Peyer's patch (tissue), 4 donors: ENCODE measurements around the gene TXLNG. TPM values are rescaled to one million over a fixed set of nuclear protein-coding genes. Genes with fewer than 3 reads are reported as not detected.
A peak's percentile ranks its signal among the peaks of the same experiment; 100 is the strongest.

Experiments
- DNase-seq, 3 donors: peaks; one replicate each; pipeline ENCODE4 v3.0.0-alpha.2; 2017 to 2019
- H3K27ac ChIP-seq, 4 donors: fragments of 200-600 bp; sonication (generic); one replicate each; pipeline ENCODE4 v1.5.1; 2016 to 2019
- H3K27me3 ChIP-seq, 2 donors: fragments of 200-600 bp; sonication (generic); one replicate each; pipeline ENCODE4 v1.5.1; 2019
- H3K36me3 ChIP-seq, 3 donors: fragments of 200-600 bp; sonication (generic); one replicate each; pipeline ENCODE4 v1.5.1; 2016 to 2019
- H3K4me1 ChIP-seq, 4 donors: fragments of 200-600 bp; sonication (generic); one replicate each; pipeline ENCODE4 v1.5.1; 2016 to 2019
- H3K4me3 ChIP-seq, 4 donors: fragments of 200-600 bp; sonication (generic); 1 replicate in 3 of 4; 2 replicates in 1 of 4; pipeline ENCODE4 v1.5.1; 2016 to 2019; ENCODE audit warnings: mild to moderate bottlenecking in 1 of 4
- H3K9me3 ChIP-seq, 4 donors: fragments of 200-600 bp; sonication (generic); one replicate each; pipeline ENCODE4 v1.5.1; 2016 to 2019; ENCODE audit warnings: mild to moderate bottlenecking in 1 of 4
- CTCF ChIP-seq, 6 experiments: fragments of 450-650 bp in 4 of 6; fragments of 200-600 bp in 2 of 6; sonication (generic) in 1 of 6; IDR thresholded peaks; one replicate each; pipeline ENCODE4 v1.5.1; 2017 to 2019; ENCODE audit warnings: antibody characterized with exemption in 6 of 6, mild to moderate bottlenecking in 3 of 6, moderate library complexity in 1 of 6
- POLR2A ChIP-seq, 2 donors: fragments of 450-650 bp; IDR thresholded peaks; one replicate each; pipeline ENCODE4 v1.5.1; 2017; ENCODE audit warnings: antibody characterized with exemption in 2 of 2, mild to moderate bottlenecking in 2 of 2, moderate library complexity in 2 of 2
- total RNA-seq, 4 donors: library from RNA; depleted of rRNA; stranded (reverse); fragments of >200 nt; gene quantifications; one replicate each; pipeline ENCODE4 v1.1.0, GENCODE V29; 2016

The TXLNG gene
- total RNA-seq, 4 donors from 2014 or later, result 8.9 to 20.6 (median 14.7) TPM

- no peak overlapping the region for H3K4me3 ChIP-seq
- no peaks in the 10 kb centered on the region for H3K4me1 ChIP-seq
- no peaks in the 10 kb centered on the region for H3K27me3 ChIP-seq
- no peaks in the 10 kb centered on the region for H3K9me3 ChIP-seq
- H3K36me3 ChIP-seq, result peaks cover 0 to 2% (median 0%) of the 10 kb centered on the region in 3 donors
- H3K27ac ChIP-seq, result no peak overlapping the region
- DNase-seq, result no peak
- TF ChIP-seq CTCF (IDR thresholded peaks at IDR 0.05), result no peak
- TF ChIP-seq POLR2A (IDR thresholded peaks at IDR 0.05), result no peak
These were observed 20.7 kb upstream of the TXLNG start for GRCh38 chrX:16765594-16765993.

GRCh38 chrX:16770970-16771482 lies 15.2 kb upstream of the TXLNG start:
- DNase-seq, result no peak
- Histone ChIP-seq H3K4me3 (no peak overlapping the region), H3K36me3 (no peaks in the 10 kb centered on the region), H3K4me1 (no peaks in the 10 kb centered on the region), H3K27ac (no peak overlapping the region), H3K27me3 (no peaks in the 10 kb centered on the region), H3K9me3 (no peaks in the 10 kb centered on the region)
- TF ChIP-seq POLR2A (IDR thresholded peaks at IDR 0.05) (no peak), CTCF (IDR thresholded peaks at IDR 0.05) (no peak)

GRCh38 chrX:16771483-16772398 lies 14.5 kb upstream of the TXLNG start:
- no peaks in the 10 kb centered on the region for H3K9me3 ChIP-seq
- DNase-seq, result peak in 2 of 3 donors; percentile 52 to 78
- H3K4me1 ChIP-seq, result no peaks in the 10 kb centered on the region
- peak overlapping the region in 2 of 4 donors; percentile 54 to 66 for H3K27ac ChIP-seq
- peak overlapping the region in 1 of 4 donors; percentile 14 for H3K4me3 ChIP-seq
- TF ChIP-seq POLR2A (IDR thresholded peaks at IDR 0.05) (no peak), CTCF (IDR thresholded peaks at IDR 0.05) (no peak)
- H3K36me3 ChIP-seq, result no peaks in the 10 kb centered on the region
- H3K27me3 ChIP-seq, result no peaks in the 10 kb centered on the region

GRCh38 chrX:16772460-16772859 lies 13.8 kb upstream of the TXLNG start:
- no peak for DNase-seq
- Histone ChIP-seq H3K4me3 (no peak overlapping the region), H3K4me1 (no peaks in the 10 kb centered on the region), H3K27me3 (no peaks in the 10 kb centered on the region), H3K9me3 (no peaks in the 10 kb centered on the region), H3K36me3 (no peaks in the 10 kb centered on the region), H3K27ac (peak overlapping the region in 2 of 4 donors; percentile 54 to 66)
- TF ChIP-seq CTCF (IDR thresholded peaks at IDR 0.05) (no peak), POLR2A (IDR thresholded peaks at IDR 0.05) (no peak)

- Histone ChIP-seq H3K4me3 (no peak overlapping the region), H3K4me1 (no peaks in the 10 kb centered on the region), H3K27ac (no peak overlapping the region), H3K27me3 (no peaks in the 10 kb centered on the region), H3K36me3 (no peaks in the 10 kb centered on the region), H3K9me3 (no peaks in the 10 kb centered on the region)
- TF ChIP-seq CTCF (IDR thresholded peaks at IDR 0.05), result no peak
- no peak for TF ChIP-seq POLR2A (IDR thresholded peaks at IDR 0.05)
- no peak for DNase-seq
These were observed 11.5 kb upstream of the TXLNG start for GRCh38 chrX:16774746-16775145.
